ENCODE measurements around the gene SYT7. TPM values are rescaled to one million over a fixed set of nuclear protein-coding genes. Genes with fewer than 3 reads are reported as not detected.
A peak's percentile ranks its signal among the peaks of the same experiment; 100 is the strongest.

SYT7 gene
- total RNA-seq, 6 experiments from 2014 or later: 13.1 to 70.8 (median 31.6) TPM

DNA sequence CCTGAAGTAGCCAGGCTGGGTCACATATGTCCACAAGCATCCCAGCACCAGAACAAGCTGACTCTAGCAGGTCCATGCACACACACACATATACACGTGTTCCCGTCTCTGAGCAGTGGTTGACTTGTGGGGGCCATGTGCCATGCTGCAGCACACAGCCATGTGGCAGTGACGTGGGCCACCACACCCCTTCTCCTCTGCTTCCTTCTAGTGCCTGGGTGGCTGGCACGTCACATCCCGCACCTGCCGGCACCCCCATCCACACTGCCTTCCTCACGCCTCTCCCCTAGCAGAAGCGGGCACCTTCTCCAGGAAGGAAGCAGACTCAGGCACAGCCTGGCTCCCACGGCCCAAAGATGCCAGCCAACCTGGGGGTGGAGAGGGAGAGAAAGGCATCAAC, 9.5 kb downstream of the SYT7 start:
- no peaks in the 10 kb centered on the region for H3K9me3 ChIP-seq
- H3K36me3 ChIP-seq: no peaks in the 10 kb centered on the region
- WGBS (ENCODE audit: insufficient coverage, low coverage, low lambda C conversion rate, missing lambda C conversion rate): 90% methylated on average over 2 of the region's 9 CpGs
- ATAC-seq (no peak), DNase-seq (no peak)
- TF ChIP-seq, protein P1, sequence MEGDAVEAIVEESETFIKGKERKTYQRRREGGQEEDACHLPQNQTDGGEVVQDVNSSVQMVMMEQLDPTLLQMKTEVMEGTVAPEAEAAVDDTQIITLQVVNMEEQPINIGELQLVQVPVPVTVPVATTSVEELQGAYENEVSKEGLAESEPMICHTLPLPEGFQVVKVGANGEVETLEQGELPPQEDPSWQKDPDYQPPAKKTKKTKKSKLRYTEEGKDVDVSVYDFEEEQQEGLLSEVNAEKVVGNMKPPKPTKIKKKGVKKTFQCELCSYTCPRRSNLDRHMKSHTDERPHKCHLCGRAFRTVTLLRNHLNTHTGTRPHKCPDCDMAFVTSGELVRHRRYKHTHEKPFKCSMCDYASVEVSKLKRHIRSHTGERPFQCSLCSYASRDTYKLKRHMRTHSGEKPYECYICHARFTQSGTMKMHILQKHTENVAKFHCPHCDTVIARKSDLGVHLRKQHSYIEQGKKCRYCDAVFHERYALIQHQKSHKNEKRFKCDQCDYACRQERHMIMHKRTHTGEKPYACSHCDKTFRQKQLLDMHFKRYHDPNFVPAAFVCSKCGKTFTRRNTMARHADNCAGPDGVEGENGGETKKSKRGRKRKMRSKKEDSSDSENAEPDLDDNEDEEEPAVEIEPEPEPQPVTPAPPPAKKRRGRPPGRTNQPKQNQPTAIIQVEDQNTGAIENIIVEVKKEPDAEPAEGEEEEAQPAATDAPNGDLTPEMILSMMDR (IDR thresholded peaks at IDR 0.05): no peak
- no peak for TF ChIP-seq POLR2A (IDR thresholded peaks at IDR 0.05)
- H3K4me1 ChIP-seq: no peaks in the 10 kb centered on the region
- no peak overlapping the region for H3K4me3 ChIP-seq
- intact Hi-C loops (cut with DNase I): loop anchor here in 1 of 2 donors (10.0 kb wide), 1 partner anchor 47 kb away; no protein-coding TSS in a partner anchor
- no peaks in the 10 kb centered on the region for H3K27me3 ChIP-seq
- H3K27ac ChIP-seq: no peak overlapping the region

DNA sequence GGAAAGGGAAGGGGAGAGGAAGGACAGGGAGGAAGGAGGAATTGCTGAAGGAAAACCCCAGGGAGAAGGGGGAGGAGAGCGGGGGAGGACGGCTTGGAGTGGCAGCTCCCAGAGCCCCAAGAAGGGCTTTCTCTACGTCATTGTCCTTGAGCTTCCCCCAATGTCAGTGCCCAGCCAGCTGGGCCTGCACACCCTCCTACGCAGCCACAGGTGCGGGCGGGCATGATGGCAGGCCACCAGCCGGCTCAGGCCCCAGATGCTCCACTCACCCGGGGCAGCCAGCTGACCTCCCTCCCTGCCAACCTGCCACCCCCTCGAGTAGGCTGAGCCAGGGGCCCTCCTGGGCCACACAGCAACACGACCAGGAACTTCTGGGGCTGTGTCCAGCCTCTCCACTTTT, 11.2 kb downstream of the SYT7 start:
- Histone ChIP-seq H3K36me3 (no peaks in the 10 kb centered on the region), H3K9me3 (no peaks in the 10 kb centered on the region), H3K27ac (no peak overlapping the region), H3K4me1 (no peaks in the 10 kb centered on the region), H3K27me3 (no peaks in the 10 kb centered on the region), H3K4me3 (no peak overlapping the region)
- 33% methylated on average over 3 of the region's 10 CpGs for WGBS (ENCODE audit: insufficient coverage, low coverage, low lambda C conversion rate, missing lambda C conversion rate)
- intact Hi-C loops (cut with DNase I): loop anchor here in 1 of 2 donors (10.0 kb wide), 1 partner anchor 45 kb away; no protein-coding TSS in a partner anchor
- ATAC-seq: no peak
- no peak for TF ChIP-seq POLR2A (IDR thresholded peaks at IDR 0.05)
- TF ChIP-seq, protein P1 (IDR thresholded peaks at IDR 0.05): no peak
- DNase-seq: no peak

DNA sequence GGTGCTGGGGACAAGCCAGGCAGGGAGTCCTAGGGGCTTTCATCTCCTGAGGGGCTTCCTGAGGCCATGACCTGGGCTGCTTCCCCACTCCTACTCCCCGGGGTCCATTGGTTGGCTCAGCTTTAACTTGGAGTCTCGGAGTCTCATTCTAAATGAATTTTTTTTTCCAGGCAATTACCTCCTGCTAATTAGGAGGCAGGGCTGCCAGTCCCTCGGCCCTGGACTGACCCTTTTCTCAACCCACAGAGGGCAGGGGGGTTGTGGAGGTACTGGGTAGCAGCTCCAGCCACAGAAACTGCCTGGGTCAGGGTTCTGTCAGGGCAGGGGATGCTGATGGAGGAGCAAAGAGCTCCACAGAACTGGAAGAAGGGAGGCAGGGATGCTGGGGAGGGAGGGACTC, 11.9 kb downstream of the SYT7 start:
- no peak for ATAC-seq
- 43% methylated on average over 3 of the region's 3 CpGs for WGBS (ENCODE audit: insufficient coverage, low coverage, low lambda C conversion rate, missing lambda C conversion rate)
- H3K4me1 ChIP-seq: no peaks in the 10 kb centered on the region
- intact Hi-C loops (cut with DNase I): no loop called here
- TF ChIP-seq POLR2A (IDR thresholded peaks at IDR 0.05): no peak
- TF ChIP-seq, protein P1 (IDR thresholded peaks at IDR 0.05): no peak
- no peaks in the 10 kb centered on the region for H3K27me3 ChIP-seq
- no peak overlapping the region for H3K4me3 ChIP-seq
- DNase-seq: no peak
- H3K9me3 ChIP-seq: no peaks in the 10 kb centered on the region
- H3K27ac ChIP-seq: no peak overlapping the region
- H3K36me3 ChIP-seq: no peaks in the 10 kb centered on the region

GRCh38 chr11:61567286-61568061, 13.4 kb downstream of the SYT7 start:
- no peak for TF ChIP-seq POLR2A (IDR thresholded peaks at IDR 0.05)
- TF ChIP-seq, protein P1 (IDR thresholded peaks at IDR 0.05): peak; percentile 29 to 48 (median 35)
- Histone ChIP-seq H3K4me1 (no peaks in the 10 kb centered on the region), H3K36me3 (no peaks in the 10 kb centered on the region), H3K27ac (no peak overlapping the region), H3K9me3 (no peaks in the 10 kb centered on the region), H3K27me3 (no peaks in the 10 kb centered on the region), H3K4me3 (no peak overlapping the region)
- ATAC-seq (peak; percentile 80 to 98 (median 93)), DNase-seq (peak; percentile 77 to 79 (median 78))
- intact Hi-C loops (cut with DNase I): no loop called here
- WGBS (ENCODE audit: insufficient coverage, low coverage, low lambda C conversion rate, missing lambda C conversion rate): 0% methylated on average over 3 of the region's 46 CpGs
